Measurements from ENCODE around the gene NKX2-2. TPM values are rescaled to one million over a fixed set of nuclear protein-coding genes. Genes with fewer than 3 reads are reported as not detected.

Gene NKX2-2
- total and polyA plus RNA-seq, 4 donors: not detected

GRCh38 chr20:21509079-21509596, 4.7 kb downstream of the NKX2-2 start:
- Histone ChIP-seq H3K9ac (ENCODE audit: low read depth in 1 of 2, low read length in 2 of 2) (no peak overlapping the region), H3K36me3 (ENCODE audit: control insufficient read depth in 4 of 4, insufficient read depth in 3 of 4, low read depth in 1 of 4, low read length in 3 of 4) (no peaks in the 10 kb centered on the region), H3K27ac (ENCODE audit: low read depth in 1 of 2, low read length in 2 of 2) (no peak overlapping the region), H3K27me3 (ENCODE audit: control insufficient read depth in 4 of 4, insufficient read depth in 4 of 4, low read length in 3 of 4) (peaks cover 13 to 39% (median 25%) of the 10 kb centered on the region in 4 donors), H3K4me3 (ENCODE audit: low read depth in 1 of 3, low read length in 3 of 3) (no peak overlapping the region), H3K4me1 (ENCODE audit: control insufficient read depth in 4 of 4, insufficient read depth in 4 of 4, low read length in 3 of 4) (peaks cover 34 to 65% (median 48%) of the 10 kb centered on the region in 4 donors), H3K9me3 (ENCODE audit: control insufficient read depth in 4 of 4, low read length in 3 of 4) (no peaks in the 10 kb centered on the region)
- no peak for DNase-seq (ENCODE audit: low spot score)
- WGBS: 8% methylated on average over 12 of the region's 12 CpGs
- TF ChIP-seq JUND (IDR thresholded peaks at IDR 0.05) (no peak), SP1 (IDR thresholded peaks at IDR 0.05) (no peak)

DNA sequence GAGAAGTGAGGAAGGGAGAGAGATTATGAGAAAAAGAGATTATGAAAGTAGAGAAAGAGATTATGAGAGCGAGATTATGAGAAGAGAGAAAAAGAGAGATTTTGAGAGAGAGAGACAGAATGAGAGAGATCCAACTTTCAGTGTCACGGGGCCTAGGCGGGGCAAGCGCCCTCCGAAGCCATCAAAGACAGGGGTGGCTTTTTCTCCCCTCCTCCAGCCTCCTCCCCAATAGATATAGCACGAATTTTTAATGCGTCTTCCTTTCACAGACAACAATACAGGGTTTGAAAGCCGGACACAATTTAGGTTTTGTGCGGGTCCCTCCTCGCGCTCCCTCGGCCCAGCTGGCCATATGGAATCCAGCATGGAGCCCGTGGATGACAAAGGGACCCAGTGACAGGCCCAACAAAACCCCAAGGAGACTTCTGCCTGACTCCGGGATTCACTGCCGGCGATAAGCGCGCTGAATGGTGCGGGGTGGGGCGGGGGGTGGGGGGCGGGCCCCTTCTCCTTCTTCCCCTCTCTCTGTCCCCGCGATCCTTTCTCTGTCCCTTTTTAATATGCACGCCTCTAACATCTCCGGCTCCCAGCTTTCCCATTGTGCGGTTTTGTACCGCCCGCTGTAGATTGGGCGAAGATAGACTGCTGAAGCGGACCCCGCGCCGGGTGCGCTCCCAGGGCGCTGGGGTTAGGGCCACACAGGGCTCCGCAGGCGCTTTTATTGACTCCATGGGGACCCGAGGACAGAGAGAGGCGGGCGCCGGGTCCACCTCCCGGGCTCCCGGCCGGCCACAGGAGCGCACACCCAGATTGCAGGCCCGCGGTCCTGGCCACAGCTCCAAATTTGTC, 5.4 kb downstream of the NKX2-2 start:
- WGBS: 6% methylated on average over 47 of the region's 47 CpGs
- Histone ChIP-seq H3K4me1 (ENCODE audit: control insufficient read depth in 4 of 4, insufficient read depth in 4 of 4, low read length in 3 of 4) (peaks cover 29 to 61% (median 47%) of the 10 kb centered on the region in 4 donors), H3K9ac (ENCODE audit: low read depth in 1 of 2, low read length in 2 of 2) (no peak overlapping the region), H3K27me3 (ENCODE audit: control insufficient read depth in 4 of 4, insufficient read depth in 4 of 4, low read length in 3 of 4) (peaks cover 13 to 39% (median 23%) of the 10 kb centered on the region in 4 donors), H3K27ac (ENCODE audit: low read depth in 1 of 2, low read length in 2 of 2) (no peak overlapping the region), H3K4me3 (ENCODE audit: low read depth in 1 of 3, low read length in 3 of 3) (no peak overlapping the region), H3K9me3 (ENCODE audit: control insufficient read depth in 4 of 4, low read length in 3 of 4) (no peaks in the 10 kb centered on the region), H3K36me3 (ENCODE audit: control insufficient read depth in 4 of 4, insufficient read depth in 3 of 4, low read depth in 1 of 4, low read length in 3 of 4) (no peaks in the 10 kb centered on the region)
- no peak for TF ChIP-seq FOXA2 (IDR thresholded peaks at IDR 0.05)
- no peak for TF ChIP-seq TAF1 (conservative IDR thresholded peaks at IDR 0.05)
- TF ChIP-seq FOXA1 (IDR thresholded peaks at IDR 0.05): no peak
- no peak for TF ChIP-seq MAX (IDR thresholded peaks at IDR 0.05)
- TF ChIP-seq YY1 (IDR thresholded peaks at IDR 0.05): no peak
- TF ChIP-seq GABPA (IDR thresholded peaks at IDR 0.05 in 1 of 2, conservative IDR thresholded peaks at IDR 0.05 in 1 of 2): no peak
- TF ChIP-seq CTCF (IDR thresholded peaks at IDR 0.05; ENCODE audit: low read depth, low read length, missing input control): no peak
- TF ChIP-seq RAD21 (IDR thresholded peaks at IDR 0.05): no peak
- TF ChIP-seq ATF3 (IDR thresholded peaks at IDR 0.05): no peak
- TF ChIP-seq JUND (IDR thresholded peaks at IDR 0.05): no peak
- no peak for TF ChIP-seq HNF4G (IDR thresholded peaks at IDR 0.05)
- no peak for TF ChIP-seq NR2F2 (IDR thresholded peaks at IDR 0.05)
- TF ChIP-seq EGR1 (IDR thresholded peaks at IDR 0.05; ENCODE audit: low read depth in 2 of 2): no peak
- no peak for TF ChIP-seq RXRA (IDR thresholded peaks at IDR 0.05)
- no peak for TF ChIP-seq REST (IDR thresholded peaks at IDR 0.05)
- no peak for TF ChIP-seq HNF4A (conservative IDR thresholded peaks at IDR 0.05)
- no peak for TF ChIP-seq SP1 (IDR thresholded peaks at IDR 0.05)
- no peak for TF ChIP-seq ZBTB33 (IDR thresholded peaks at IDR 0.05)
- no peak for DNase-seq (ENCODE audit: low spot score)

Measured in liver (tissue), 9 donors.